ENCODE data around the gene PDE3A. TPM values are rescaled to one million over a fixed set of nuclear protein-coding genes. Genes with fewer than 3 reads are reported as not detected.

The PDE3A gene
- total RNA-seq, 1 donor from 2014 or later: 18.3 TPM

DNA sequence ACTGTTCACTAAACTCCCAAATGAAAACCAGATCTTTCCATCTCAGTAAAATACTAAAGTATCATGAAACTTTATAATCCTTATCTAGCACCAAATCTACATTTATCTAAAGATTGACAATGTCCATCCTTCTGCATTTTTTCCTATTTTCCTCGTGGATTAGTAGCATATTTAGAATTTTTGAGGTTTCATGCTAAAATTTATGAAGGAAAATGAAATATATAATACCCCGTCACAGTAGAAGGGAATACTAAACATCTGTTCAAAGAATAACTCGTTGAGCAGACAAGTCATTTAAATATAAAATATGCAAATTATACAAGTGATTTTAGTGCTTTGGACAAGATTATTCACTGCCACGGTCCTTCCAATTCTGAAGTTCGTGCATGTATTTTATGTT is 204.1 kb downstream of the PDE3A start:
- H3K9me3 ChIP-seq (ENCODE audit: control insufficient read depth in 3 of 3, low read length in 3 of 3): no peaks in the 10 kb centered on the region
- no peaks in the 10 kb centered on the region for H3K36me3 ChIP-seq (ENCODE audit: control insufficient read depth in 3 of 3, insufficient read depth in 3 of 3, low read length in 3 of 3)
- H3K4me1 ChIP-seq (ENCODE audit: control insufficient read depth in 3 of 3, insufficient read depth in 3 of 3, low read length in 3 of 3): no peaks in the 10 kb centered on the region
- H3K4me3 ChIP-seq (ENCODE audit: low read length in 3 of 3): no peak overlapping the region
- no peak overlapping the region for H3K27ac ChIP-seq (ENCODE audit: low read depth, low read length)
- no peaks in the 10 kb centered on the region for H3K27me3 ChIP-seq (ENCODE audit: control insufficient read depth in 3 of 3, insufficient read depth in 3 of 3, low read length in 3 of 3)
- H3K9ac ChIP-seq (ENCODE audit: low read depth in 1 of 3, low read length in 3 of 3): no peak overlapping the region

DNA sequence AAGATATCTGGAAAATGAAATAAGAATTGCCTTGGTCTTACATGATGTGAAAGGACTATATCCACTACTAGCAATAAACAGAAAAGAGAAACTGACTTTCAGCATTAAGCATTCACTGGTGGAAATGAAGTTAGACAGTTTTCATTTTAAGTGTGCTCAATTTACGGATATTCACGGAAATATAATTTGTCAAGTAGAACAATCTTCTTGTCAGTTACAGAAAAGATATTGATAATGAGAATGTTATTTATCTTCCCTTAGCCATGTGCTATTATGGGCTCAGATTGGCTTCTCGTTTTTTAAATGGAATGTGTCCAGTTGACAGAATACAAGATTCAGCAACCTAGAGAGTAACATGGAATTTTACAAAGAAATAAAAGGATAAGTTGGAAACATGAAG is 208.2 kb downstream of the PDE3A start:
- H3K27me3 ChIP-seq (ENCODE audit: control insufficient read depth in 3 of 3, insufficient read depth in 3 of 3, low read length in 3 of 3): no peaks in the 10 kb centered on the region
- no peaks in the 10 kb centered on the region for H3K36me3 ChIP-seq (ENCODE audit: control insufficient read depth in 3 of 3, insufficient read depth in 3 of 3, low read length in 3 of 3)
- no peaks in the 10 kb centered on the region for H3K9me3 ChIP-seq (ENCODE audit: control insufficient read depth in 3 of 3, low read length in 3 of 3)
- no peaks in the 10 kb centered on the region for H3K4me1 ChIP-seq (ENCODE audit: control insufficient read depth in 3 of 3, insufficient read depth in 3 of 3, low read length in 3 of 3)
- no peak overlapping the region for H3K9ac ChIP-seq (ENCODE audit: low read depth in 1 of 3, low read length in 3 of 3)
- H3K27ac ChIP-seq (ENCODE audit: low read depth, low read length): no peak overlapping the region
- H3K4me3 ChIP-seq (ENCODE audit: low read length in 3 of 3): no peak overlapping the region

DNA sequence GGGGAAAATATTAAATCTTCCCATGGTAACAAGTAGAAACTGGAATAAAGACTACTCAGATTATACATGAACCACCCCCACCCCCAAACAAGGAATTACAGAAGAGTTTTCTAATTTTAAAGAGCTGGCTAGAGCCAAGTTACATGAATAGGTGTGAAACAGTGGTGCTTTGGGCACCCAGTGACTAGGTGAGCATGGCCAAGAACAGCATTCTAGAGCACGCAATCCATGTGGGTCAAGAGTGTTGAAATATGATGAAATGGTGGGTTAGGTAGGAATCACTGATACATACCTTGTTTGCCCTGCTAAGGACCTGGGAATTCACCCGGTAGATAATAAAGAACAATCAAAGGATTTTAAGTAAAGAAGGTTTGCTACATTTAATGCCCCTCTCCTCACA is 208.7 kb downstream of the PDE3A start:
- no peaks in the 10 kb centered on the region for H3K36me3 ChIP-seq (ENCODE audit: control insufficient read depth in 3 of 3, insufficient read depth in 3 of 3, low read length in 3 of 3)

DNA sequence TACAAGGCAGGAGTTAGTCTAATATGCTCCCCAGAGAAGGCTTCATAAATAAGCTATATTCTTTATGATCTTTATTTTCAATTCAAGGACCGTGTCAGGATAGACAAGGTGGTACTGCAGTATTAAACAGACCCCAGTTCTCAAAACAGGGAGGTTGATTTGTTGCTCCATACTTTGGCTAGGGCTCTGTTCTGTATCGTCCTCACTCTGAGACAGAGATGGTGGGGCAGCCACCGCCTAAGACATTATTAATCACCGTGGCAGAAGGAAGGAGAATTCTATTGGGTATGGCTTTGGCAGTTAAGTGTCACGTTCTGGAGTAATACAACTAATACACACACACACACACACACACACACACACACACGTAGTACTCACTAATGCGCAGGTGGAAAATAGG is 209.8 kb downstream of the PDE3A start:
- Histone ChIP-seq H3K4me3 (ENCODE audit: low read length in 3 of 3) (no peak overlapping the region), H3K36me3 (ENCODE audit: control insufficient read depth in 3 of 3, insufficient read depth in 3 of 3, low read length in 3 of 3) (no peaks in the 10 kb centered on the region), H3K27ac (ENCODE audit: low read depth, low read length) (no peak overlapping the region), H3K27me3 (ENCODE audit: control insufficient read depth in 3 of 3, insufficient read depth in 3 of 3, low read length in 3 of 3) (no peaks in the 10 kb centered on the region), H3K4me1 (ENCODE audit: control insufficient read depth in 3 of 3, insufficient read depth in 3 of 3, low read length in 3 of 3) (no peaks in the 10 kb centered on the region), H3K9ac (ENCODE audit: low read depth in 1 of 3, low read length in 3 of 3) (no peak overlapping the region), H3K9me3 (ENCODE audit: control insufficient read depth in 3 of 3, low read length in 3 of 3) (no peaks in the 10 kb centered on the region)

More for the DNA sequence above, 208.7 kb downstream of the PDE3A start:
- Histone ChIP-seq H3K9me3 (ENCODE audit: control insufficient read depth in 3 of 3, low read length in 3 of 3) (no peaks in the 10 kb centered on the region), H3K27me3 (ENCODE audit: control insufficient read depth in 3 of 3, insufficient read depth in 3 of 3, low read length in 3 of 3) (no peaks in the 10 kb centered on the region), H3K9ac (ENCODE audit: low read depth in 1 of 3, low read length in 3 of 3) (no peak overlapping the region), H3K27ac (ENCODE audit: low read depth, low read length) (no peak overlapping the region), H3K4me3 (ENCODE audit: low read length in 3 of 3) (no peak overlapping the region), H3K4me1 (ENCODE audit: control insufficient read depth in 3 of 3, insufficient read depth in 3 of 3, low read length in 3 of 3) (no peaks in the 10 kb centered on the region)

DNA sequence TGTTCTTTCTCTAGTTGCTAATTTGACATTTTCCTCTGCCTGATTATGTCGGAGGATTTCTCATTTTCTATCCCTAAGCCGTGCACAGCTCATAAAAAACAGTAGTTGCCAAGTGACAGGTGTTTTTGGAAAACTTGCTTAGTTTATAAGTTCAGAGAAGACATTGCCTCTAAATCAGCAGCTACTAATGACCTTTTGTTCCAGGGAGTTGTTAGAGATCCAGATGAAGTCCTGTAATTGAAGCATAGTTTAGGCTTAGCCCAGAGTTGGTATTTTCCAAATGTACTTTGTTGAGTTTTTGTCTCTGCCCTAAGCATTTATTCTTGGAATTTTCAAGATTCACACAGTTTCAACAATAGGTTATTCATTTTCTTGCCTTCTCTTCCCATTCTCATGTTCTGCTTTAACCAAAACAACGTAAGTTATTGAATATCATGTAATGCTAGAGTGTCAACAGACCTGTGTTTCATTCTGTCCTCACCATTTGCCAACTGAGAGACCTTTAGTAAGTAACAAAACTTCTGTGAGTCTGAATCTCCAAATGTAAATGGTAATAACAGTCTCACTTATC is 216.8 kb downstream of the PDE3A start:
- Histone ChIP-seq H3K4me3 (ENCODE audit: low read length in 3 of 3) (no peak overlapping the region), H3K9ac (ENCODE audit: low read depth in 1 of 3, low read length in 3 of 3) (no peak overlapping the region), H3K36me3 (ENCODE audit: control insufficient read depth in 3 of 3, insufficient read depth in 3 of 3, low read length in 3 of 3) (no peaks in the 10 kb centered on the region), H3K27me3 (ENCODE audit: control insufficient read depth in 3 of 3, insufficient read depth in 3 of 3, low read length in 3 of 3) (no peaks in the 10 kb centered on the region), H3K4me1 (ENCODE audit: control insufficient read depth in 3 of 3, insufficient read depth in 3 of 3, low read length in 3 of 3) (no peaks in the 10 kb centered on the region), H3K27ac (ENCODE audit: low read depth, low read length) (no peak overlapping the region), H3K9me3 (ENCODE audit: control insufficient read depth in 3 of 3, low read length in 3 of 3) (no peaks in the 10 kb centered on the region)

DNA sequence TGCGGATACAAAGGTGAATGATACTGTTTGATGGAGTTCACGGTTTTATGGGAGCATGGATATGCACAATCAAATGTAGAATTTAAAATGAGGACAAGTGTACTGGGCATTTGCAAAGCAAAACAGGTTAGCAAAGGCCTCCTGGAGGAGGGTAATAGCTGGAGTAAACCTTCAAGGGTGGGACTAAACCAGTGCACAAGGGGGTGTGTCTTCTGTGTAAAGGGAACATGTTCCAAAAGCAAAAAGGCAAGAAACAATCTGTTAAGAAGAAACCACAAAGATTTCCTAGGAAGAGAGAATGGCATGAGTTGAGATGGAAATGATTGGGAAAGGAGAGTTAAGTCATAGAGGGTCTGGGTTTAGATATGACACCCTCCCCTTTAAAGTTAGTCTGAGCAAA is 217.6 kb downstream of the PDE3A start:
- no peak overlapping the region for H3K27ac ChIP-seq (ENCODE audit: low read depth, low read length)
- H3K4me3 ChIP-seq (ENCODE audit: low read length in 3 of 3): no peak overlapping the region
- H3K27me3 ChIP-seq (ENCODE audit: control insufficient read depth in 3 of 3, insufficient read depth in 3 of 3, low read length in 3 of 3): no peaks in the 10 kb centered on the region
- no peaks in the 10 kb centered on the region for H3K36me3 ChIP-seq (ENCODE audit: control insufficient read depth in 3 of 3, insufficient read depth in 3 of 3, low read length in 3 of 3)
- H3K9me3 ChIP-seq (ENCODE audit: control insufficient read depth in 3 of 3, low read length in 3 of 3): no peaks in the 10 kb centered on the region
- H3K9ac ChIP-seq (ENCODE audit: low read depth in 1 of 3, low read length in 3 of 3): no peak overlapping the region
- no peaks in the 10 kb centered on the region for H3K4me1 ChIP-seq (ENCODE audit: control insufficient read depth in 3 of 3, insufficient read depth in 3 of 3, low read length in 3 of 3)

DNA sequence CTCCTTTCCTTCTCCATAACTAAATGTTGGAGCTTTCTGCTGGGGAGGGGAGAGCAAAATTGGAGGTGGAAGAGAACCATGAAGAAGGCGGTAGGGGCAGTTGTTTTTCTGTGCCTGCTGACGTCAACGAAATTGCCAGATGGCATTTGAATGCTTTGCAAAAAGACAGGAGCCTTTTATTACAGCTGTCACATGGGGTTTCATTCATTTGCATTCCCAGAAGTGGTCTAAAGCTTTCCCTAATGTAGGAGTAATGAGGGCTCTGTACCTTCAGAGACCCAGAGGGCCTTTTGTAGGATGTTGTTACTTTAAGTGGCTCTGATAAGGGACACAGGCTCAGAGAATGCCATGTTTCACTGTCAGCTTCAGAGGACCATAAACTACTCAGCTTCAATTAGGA is 219.7 kb downstream of the PDE3A start:
- Histone ChIP-seq H3K27ac (ENCODE audit: low read depth, low read length) (no peak overlapping the region), H3K4me1 (ENCODE audit: control insufficient read depth in 3 of 3, insufficient read depth in 3 of 3, low read length in 3 of 3) (no peaks in the 10 kb centered on the region)

DNA sequence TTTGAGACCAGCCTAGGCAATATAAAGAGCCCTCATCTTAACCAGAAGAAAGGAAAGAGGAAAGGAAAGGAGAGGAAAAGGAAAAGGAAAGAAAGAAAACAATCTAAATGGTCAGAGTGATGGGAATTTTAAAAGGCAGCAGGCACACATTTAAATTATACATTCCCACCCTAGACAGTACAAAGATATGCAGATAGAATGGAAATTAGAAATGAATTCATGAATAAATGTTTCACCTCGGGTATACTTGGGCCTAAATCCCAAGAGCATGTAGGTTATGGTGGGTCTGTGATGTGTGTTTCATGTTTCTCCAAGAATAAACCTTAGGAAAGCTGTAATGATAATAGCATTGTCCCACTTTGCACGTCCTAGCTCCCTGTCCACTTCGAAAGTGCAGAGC is 222.2 kb downstream of the PDE3A start:
- H3K9me3 ChIP-seq (ENCODE audit: control insufficient read depth in 3 of 3, low read length in 3 of 3): no peaks in the 10 kb centered on the region
- no peaks in the 10 kb centered on the region for H3K36me3 ChIP-seq (ENCODE audit: control insufficient read depth in 3 of 3, insufficient read depth in 3 of 3, low read length in 3 of 3)
- no peak overlapping the region for H3K4me3 ChIP-seq (ENCODE audit: low read length in 3 of 3)
- H3K9ac ChIP-seq (ENCODE audit: low read depth in 1 of 3, low read length in 3 of 3): no peak overlapping the region
- no peaks in the 10 kb centered on the region for H3K27me3 ChIP-seq (ENCODE audit: control insufficient read depth in 3 of 3, insufficient read depth in 3 of 3, low read length in 3 of 3)
- no peak overlapping the region for H3K27ac ChIP-seq (ENCODE audit: low read depth, low read length)
- H3K4me1 ChIP-seq (ENCODE audit: control insufficient read depth in 3 of 3, insufficient read depth in 3 of 3, low read length in 3 of 3): no peaks in the 10 kb centered on the region

More for the DNA sequence above, 219.7 kb downstream of the PDE3A start:
- no peaks in the 10 kb centered on the region for H3K36me3 ChIP-seq (ENCODE audit: control insufficient read depth in 3 of 3, insufficient read depth in 3 of 3, low read length in 3 of 3)
- no peaks in the 10 kb centered on the region for H3K9me3 ChIP-seq (ENCODE audit: control insufficient read depth in 3 of 3, low read length in 3 of 3)
- no peaks in the 10 kb centered on the region for H3K27me3 ChIP-seq (ENCODE audit: control insufficient read depth in 3 of 3, insufficient read depth in 3 of 3, low read length in 3 of 3)
- no peak overlapping the region for H3K4me3 ChIP-seq (ENCODE audit: low read length in 3 of 3)
- H3K9ac ChIP-seq (ENCODE audit: low read depth in 1 of 3, low read length in 3 of 3): no peak overlapping the region

DNA sequence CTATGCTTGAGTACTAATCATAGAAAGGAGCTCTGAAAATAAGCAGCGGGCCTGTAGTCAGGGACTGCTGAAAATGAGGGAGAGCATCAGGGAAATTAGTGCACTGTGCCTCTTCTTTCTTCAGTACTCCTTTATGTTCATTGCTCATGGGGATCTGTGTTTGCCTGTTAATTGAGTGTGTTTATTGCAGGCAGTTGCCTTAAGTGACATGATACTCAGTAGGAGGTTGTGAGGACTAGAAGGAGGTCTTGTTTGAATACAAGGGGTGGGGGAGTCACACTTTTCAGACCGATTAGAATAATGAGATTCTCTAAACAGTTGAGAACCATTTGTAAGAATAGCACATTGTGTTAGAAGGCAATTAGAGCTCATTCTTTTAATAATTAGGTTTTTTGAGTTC is 224.2 kb downstream of the PDE3A start:
- no peak overlapping the region for H3K9ac ChIP-seq (ENCODE audit: low read depth in 1 of 3, low read length in 3 of 3)
- no peaks in the 10 kb centered on the region for H3K4me1 ChIP-seq (ENCODE audit: control insufficient read depth in 3 of 3, insufficient read depth in 3 of 3, low read length in 3 of 3)
- H3K27ac ChIP-seq (ENCODE audit: low read depth, low read length): no peak overlapping the region
- H3K4me3 ChIP-seq (ENCODE audit: low read length in 3 of 3): no peak overlapping the region
- H3K9me3 ChIP-seq (ENCODE audit: control insufficient read depth in 3 of 3, low read length in 3 of 3): no peaks in the 10 kb centered on the region
- no peaks in the 10 kb centered on the region for H3K27me3 ChIP-seq (ENCODE audit: control insufficient read depth in 3 of 3, insufficient read depth in 3 of 3, low read length in 3 of 3)
- no peaks in the 10 kb centered on the region for H3K36me3 ChIP-seq (ENCODE audit: control insufficient read depth in 3 of 3, insufficient read depth in 3 of 3, low read length in 3 of 3)

DNA sequence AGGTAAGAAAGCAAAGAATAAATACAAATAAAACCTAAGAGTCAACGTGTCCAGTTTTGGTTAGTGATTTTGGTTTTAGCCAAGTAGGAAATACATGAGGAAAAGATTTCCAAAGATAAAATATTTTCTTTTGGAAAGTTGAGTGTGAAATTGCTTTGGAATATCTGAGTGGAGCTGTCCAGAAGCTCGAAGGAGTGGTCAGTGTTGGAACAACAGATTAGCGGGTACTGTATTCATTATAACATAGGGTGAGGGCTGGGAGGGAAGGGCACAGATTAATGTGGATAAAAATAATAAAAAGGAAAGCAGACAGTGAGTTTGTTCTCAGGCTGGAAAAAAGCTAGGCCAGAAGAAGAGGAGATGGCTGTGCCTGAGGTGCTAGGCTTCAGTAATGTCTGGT is 225.3 kb downstream of the PDE3A start:
- Histone ChIP-seq H3K4me3 (ENCODE audit: low read length in 3 of 3) (no peak overlapping the region), H3K9ac (ENCODE audit: low read depth in 1 of 3, low read length in 3 of 3) (no peak overlapping the region), H3K36me3 (ENCODE audit: control insufficient read depth in 3 of 3, insufficient read depth in 3 of 3, low read length in 3 of 3) (no peaks in the 10 kb centered on the region), H3K9me3 (ENCODE audit: control insufficient read depth in 3 of 3, low read length in 3 of 3) (no peaks in the 10 kb centered on the region), H3K27ac (ENCODE audit: low read depth, low read length) (no peak overlapping the region), H3K4me1 (ENCODE audit: control insufficient read depth in 3 of 3, insufficient read depth in 3 of 3, low read length in 3 of 3) (no peaks in the 10 kb centered on the region), H3K27me3 (ENCODE audit: control insufficient read depth in 3 of 3, insufficient read depth in 3 of 3, low read length in 3 of 3) (no peaks in the 10 kb centered on the region)

DNA sequence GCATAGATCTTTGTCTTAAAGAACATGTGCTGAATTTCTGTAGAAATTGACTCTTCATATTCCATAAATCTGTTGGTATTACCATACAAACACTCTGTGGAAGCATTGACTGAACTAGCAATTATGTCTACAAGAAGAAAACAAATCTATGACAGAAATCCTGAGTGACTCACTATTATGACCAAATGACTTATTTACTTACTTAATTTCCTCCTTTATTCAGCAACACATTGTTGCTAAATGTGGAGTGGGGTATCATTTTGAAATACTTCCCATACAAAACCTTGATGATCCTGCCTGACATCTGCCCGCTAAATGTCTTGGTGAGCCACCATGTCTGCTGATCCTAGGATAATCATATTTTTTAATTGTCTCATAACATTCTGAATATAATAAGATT is 227.7 kb downstream of the PDE3A start:
- no peaks in the 10 kb centered on the region for H3K36me3 ChIP-seq (ENCODE audit: control insufficient read depth in 3 of 3, insufficient read depth in 3 of 3, low read length in 3 of 3)
- no peak overlapping the region for H3K27ac ChIP-seq (ENCODE audit: low read depth, low read length)
- no peaks in the 10 kb centered on the region for H3K9me3 ChIP-seq (ENCODE audit: control insufficient read depth in 3 of 3, low read length in 3 of 3)
- no peak overlapping the region for H3K4me3 ChIP-seq (ENCODE audit: low read length in 3 of 3)
- no peaks in the 10 kb centered on the region for H3K27me3 ChIP-seq (ENCODE audit: control insufficient read depth in 3 of 3, insufficient read depth in 3 of 3, low read length in 3 of 3)
- H3K9ac ChIP-seq (ENCODE audit: low read depth in 1 of 3, low read length in 3 of 3): no peak overlapping the region
- no peaks in the 10 kb centered on the region for H3K4me1 ChIP-seq (ENCODE audit: control insufficient read depth in 3 of 3, insufficient read depth in 3 of 3, low read length in 3 of 3)

Measured in skeletal muscle tissue (tissue), 4 donors.